K562 (cell line): ENCODE measurements around the gene TMEM225B. TPM values are rescaled to one million over a fixed set of nuclear protein-coding genes. Genes with fewer than 3 reads are reported as not detected.
A peak's percentile ranks its signal among the peaks of the same experiment; 100 is the strongest.

Experiments
- CREB1 ChIP-seq, 2 experiments: sonication (generic) in 1 of 2; formaldehyde crosslinking in 1 of 2; IDR thresholded peaks; 2 replicates each; pipeline versions ENCODE4 v1.6.1 to v1.8.0; 2012 to 2022; ENCODE audit warnings: inconsistent platforms in 1 of 2, mild to moderate bottlenecking in 1 of 2, missing genetic modification reagents in 1 of 2, moderate library complexity in 1 of 2
- CXXC5 ChIP-seq: fragments of 250-450 bp; sonication (Bioruptor Pico); IDR thresholded peaks from 2 replicates; pipeline ENCODE4 v1.8.0; 2022; ENCODE audit warnings: inconsistent platforms, mild to moderate bottlenecking, moderate library complexity
- FUS ChIP-seq: fragments of 200-400 bp; formaldehyde crosslinking; optimal IDR thresholded peaks from 2 replicates; pipeline ENCODE3; 2017; ENCODE audit warnings: low read depth, low read length
- HDAC3 ChIP-seq: fragments of 450-650 bp; IDR thresholded peaks from 2 replicates; pipeline ENCODE4 v1.6.1; 2018; ENCODE audit warnings: borderline replicate concordance, mild to moderate bottlenecking, moderate library complexity; ENCODE audit not compliant: partially characterized antibody
- MEF2D ChIP-seq: conservative IDR thresholded peaks from 2 replicates; pipeline ENCODE4 v1.6.1; 2016; ENCODE audit warnings: low read depth, missing genetic modification characterization, missing compliant biosample characterization
- MTA2 ChIP-seq: fragments of 450-650 bp; IDR thresholded peaks from 2 replicates; pipeline ENCODE4 v1.6.1; 2016; ENCODE audit warnings: low read depth
- MYC ChIP-seq, 2 experiments: fragments of 250-450 bp in 1 of 2; sonication (Bioruptor Pico) in 1 of 2; IDR thresholded peaks; 2 replicates each; pipeline versions ENCODE4 v1.5.1 to v1.6.1; 2012 to 2021; ENCODE audit warnings: low read depth in 2 of 2, borderline replicate concordance in 1 of 2, improper control_type of control experiment in 1 of 2, low read length in 1 of 2, mild to moderate bottlenecking in 1 of 2, moderate library complexity in 1 of 2
- PCBP2 ChIP-seq: fragments of 200-400 bp; formaldehyde crosslinking; IDR thresholded peaks from 2 replicates; pipeline ENCODE4 v1.6.1; 2018; ENCODE audit warnings: low read length, low read depth, mild to moderate bottlenecking, moderate library complexity; ENCODE audit not compliant: poor library complexity, severe bottlenecking
- RCOR1 ChIP-seq, 2 experiments: IDR thresholded peaks; 2 replicates each; pipeline ENCODE4 v1.6.1; 2012; ENCODE audit warnings: low read depth in 2 of 2, low read length in 2 of 2, borderline replicate concordance in 1 of 2, improper control_type of control experiment in 1 of 2
- RNF219 ChIP-seq: fragments of 250-450 bp; sonication (Bioruptor Pico); IDR thresholded peaks from 2 replicates; pipeline ENCODE4 v1.5.0; 2022; ENCODE audit warnings: mild to moderate bottlenecking
- SAFB ChIP-seq: fragments of 200-400 bp; formaldehyde crosslinking; IDR thresholded peaks from 2 replicates; pipeline ENCODE4 v1.6.1; 2017; ENCODE audit warnings: low read depth, low read length, borderline replicate concordance
- SIX5 ChIP-seq, 2 experiments: IDR thresholded peaks; 2 replicates each; pipeline ENCODE4 v1.6.1; 2011; ENCODE audit warnings: low read length in 2 of 2, borderline replicate concordance in 1 of 2, low read depth in 1 of 2, mild to moderate bottlenecking in 1 of 2, moderate library complexity in 1 of 2; ENCODE audit not compliant: insufficient read depth in 1 of 2
- SMARCB1 ChIP-seq: IDR thresholded peaks from 2 replicates; pipeline ENCODE4 v1.6.1; 2011; ENCODE audit warnings: improper control_type of control experiment, low read depth; ENCODE audit not compliant: insufficient read length
- ZFP1 ChIP-seq: fragments of 450-650 bp; formaldehyde crosslinking; IDR thresholded peaks from 2 replicates; pipeline ENCODE4 v1.4.0; 2020; ENCODE audit warnings: mild to moderate bottlenecking, mixed read lengths
- ZNF785 ChIP-seq: fragments of 250-450 bp; sonication (Bioruptor Pico); IDR thresholded peaks from 2 replicates; pipeline ENCODE4 v1.4.0; 2020; ENCODE audit warnings: mild to moderate bottlenecking
- polyA plus RNA-seq, 8 experiments: library from polyadenylated mRNA; depleted of rRNA in 4 of 8; stranded (reverse) in 5 of 8; unstranded in 3 of 8; fragments of >200 nt; fragmentation: Nextera tagmentation in 2 of 8; fragmentation: Illumina TruSeq in 1 of 8; extraction: Ambion mirVana in 2 of 8; extraction: Trizol in 1 of 8; gene quantifications; 2 replicates each; pipeline versions ENCODE4 v1.2.1 to v1.2.3, GENCODE V29; 2011 to 2014; ENCODE audit warnings: inconsistent platforms in 1 of 8, missing spikeins in 1 of 8
- total RNA-seq, 7 experiments: library from RNA; depleted of rRNA in 6 of 7; stranded (reverse); fragments of >200 nt in 6 of 7; fragmentation: Illumina TruSeq in 2 of 7; extraction: Trizol in 2 of 7; gene quantifications; 2 replicates each; pipeline versions ENCODE4 v1.2.1 to v1.2.3, GENCODE V29; 2011 to 2021; ENCODE audit warnings: low replicate concordance in 1 of 7
- TF ChIP-seq, protein P1 (sequence below): fragments of 200-400 bp; formaldehyde crosslinking; IDR thresholded peaks from 2 replicates; pipeline ENCODE4 v1.6.1; 2017; ENCODE audit warnings: mild to moderate bottlenecking, low read depth, low read length, moderate library complexity
- TF ChIP-seq, protein P2 (sequence below): sonication (generic); formaldehyde crosslinking; IDR thresholded peaks from 2 replicates; pipeline ENCODE4 v1.8.1; 2023; ENCODE audit warnings: missing genetic modification reagents, mild to moderate bottlenecking, borderline replicate concordance

The TMEM225B gene
- total and polyA plus RNA-seq, 9 of the 15 experiments (the other 6 are each of a cell fraction or from before 2014, with no cell fraction given) = 0.08 to 0.73 (median 0.56) TPM

DNA sequence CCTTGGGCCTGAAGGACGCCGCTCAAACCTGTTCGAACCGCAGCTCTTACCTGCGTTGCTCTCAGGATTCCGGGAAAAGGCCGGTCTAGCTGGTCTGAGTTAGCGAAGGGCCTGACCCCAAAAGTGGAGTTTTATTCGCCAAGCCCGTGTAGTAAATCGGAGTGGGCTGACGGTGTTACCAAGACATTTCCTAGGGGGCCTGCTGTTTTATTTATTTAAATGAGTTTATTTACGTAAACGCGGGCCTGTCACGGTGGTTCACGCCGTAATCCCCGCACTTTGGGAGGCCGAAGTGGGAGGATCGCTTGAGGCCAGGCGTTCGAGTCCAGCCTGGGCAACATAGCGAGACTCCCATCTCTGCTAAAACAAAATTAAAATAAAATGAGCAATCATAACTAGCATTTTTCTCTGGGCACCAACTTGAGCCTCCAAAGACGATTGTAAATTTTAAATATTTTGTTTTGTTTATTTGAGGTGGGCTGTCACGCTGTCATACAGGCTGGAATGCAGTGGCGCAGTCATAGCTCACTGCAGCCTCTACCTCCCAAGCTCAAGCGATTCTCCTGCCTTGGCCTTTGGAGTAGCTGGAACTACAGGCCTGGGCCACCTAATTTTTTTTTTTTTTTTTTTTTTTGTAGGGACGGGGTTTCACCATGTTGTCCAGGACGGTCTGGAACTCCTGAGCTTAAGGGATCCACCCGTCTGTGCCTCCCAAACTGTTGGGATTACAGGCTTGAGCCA is 38.7 kb upstream of the TMEM225B start (continued):
- TF ChIP-seq RCOR1 (IDR thresholded peaks at IDR 0.05; ENCODE audit: borderline replicate concordance in 1 of 2, low read depth in 2 of 2, low read length in 2 of 2) = 0 out of 4 replicates have a peak, but pooled peaks of 1 of the 2 experiments have one; percentile 26
- no peak for TF ChIP-seq SAFB
- no peak; the same call in 1 of the 2 replicates for TF ChIP-seq MTA2
- TF ChIP-seq, protein P1, sequence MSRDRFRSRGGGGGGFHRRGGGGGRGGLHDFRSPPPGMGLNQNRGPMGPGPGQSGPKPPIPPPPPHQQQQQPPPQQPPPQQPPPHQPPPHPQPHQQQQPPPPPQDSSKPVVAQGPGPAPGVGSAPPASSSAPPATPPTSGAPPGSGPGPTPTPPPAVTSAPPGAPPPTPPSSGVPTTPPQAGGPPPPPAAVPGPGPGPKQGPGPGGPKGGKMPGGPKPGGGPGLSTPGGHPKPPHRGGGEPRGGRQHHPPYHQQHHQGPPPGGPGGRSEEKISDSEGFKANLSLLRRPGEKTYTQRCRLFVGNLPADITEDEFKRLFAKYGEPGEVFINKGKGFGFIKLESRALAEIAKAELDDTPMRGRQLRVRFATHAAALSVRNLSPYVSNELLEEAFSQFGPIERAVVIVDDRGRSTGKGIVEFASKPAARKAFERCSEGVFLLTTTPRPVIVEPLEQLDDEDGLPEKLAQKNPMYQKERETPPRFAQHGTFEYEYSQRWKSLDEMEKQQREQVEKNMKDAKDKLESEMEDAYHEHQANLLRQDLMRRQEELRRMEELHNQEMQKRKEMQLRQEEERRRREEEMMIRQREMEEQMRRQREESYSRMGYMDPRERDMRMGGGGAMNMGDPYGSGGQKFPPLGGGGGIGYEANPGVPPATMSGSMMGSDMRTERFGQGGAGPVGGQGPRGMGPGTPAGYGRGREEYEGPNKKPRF = no peak
- TF ChIP-seq, protein P2, sequence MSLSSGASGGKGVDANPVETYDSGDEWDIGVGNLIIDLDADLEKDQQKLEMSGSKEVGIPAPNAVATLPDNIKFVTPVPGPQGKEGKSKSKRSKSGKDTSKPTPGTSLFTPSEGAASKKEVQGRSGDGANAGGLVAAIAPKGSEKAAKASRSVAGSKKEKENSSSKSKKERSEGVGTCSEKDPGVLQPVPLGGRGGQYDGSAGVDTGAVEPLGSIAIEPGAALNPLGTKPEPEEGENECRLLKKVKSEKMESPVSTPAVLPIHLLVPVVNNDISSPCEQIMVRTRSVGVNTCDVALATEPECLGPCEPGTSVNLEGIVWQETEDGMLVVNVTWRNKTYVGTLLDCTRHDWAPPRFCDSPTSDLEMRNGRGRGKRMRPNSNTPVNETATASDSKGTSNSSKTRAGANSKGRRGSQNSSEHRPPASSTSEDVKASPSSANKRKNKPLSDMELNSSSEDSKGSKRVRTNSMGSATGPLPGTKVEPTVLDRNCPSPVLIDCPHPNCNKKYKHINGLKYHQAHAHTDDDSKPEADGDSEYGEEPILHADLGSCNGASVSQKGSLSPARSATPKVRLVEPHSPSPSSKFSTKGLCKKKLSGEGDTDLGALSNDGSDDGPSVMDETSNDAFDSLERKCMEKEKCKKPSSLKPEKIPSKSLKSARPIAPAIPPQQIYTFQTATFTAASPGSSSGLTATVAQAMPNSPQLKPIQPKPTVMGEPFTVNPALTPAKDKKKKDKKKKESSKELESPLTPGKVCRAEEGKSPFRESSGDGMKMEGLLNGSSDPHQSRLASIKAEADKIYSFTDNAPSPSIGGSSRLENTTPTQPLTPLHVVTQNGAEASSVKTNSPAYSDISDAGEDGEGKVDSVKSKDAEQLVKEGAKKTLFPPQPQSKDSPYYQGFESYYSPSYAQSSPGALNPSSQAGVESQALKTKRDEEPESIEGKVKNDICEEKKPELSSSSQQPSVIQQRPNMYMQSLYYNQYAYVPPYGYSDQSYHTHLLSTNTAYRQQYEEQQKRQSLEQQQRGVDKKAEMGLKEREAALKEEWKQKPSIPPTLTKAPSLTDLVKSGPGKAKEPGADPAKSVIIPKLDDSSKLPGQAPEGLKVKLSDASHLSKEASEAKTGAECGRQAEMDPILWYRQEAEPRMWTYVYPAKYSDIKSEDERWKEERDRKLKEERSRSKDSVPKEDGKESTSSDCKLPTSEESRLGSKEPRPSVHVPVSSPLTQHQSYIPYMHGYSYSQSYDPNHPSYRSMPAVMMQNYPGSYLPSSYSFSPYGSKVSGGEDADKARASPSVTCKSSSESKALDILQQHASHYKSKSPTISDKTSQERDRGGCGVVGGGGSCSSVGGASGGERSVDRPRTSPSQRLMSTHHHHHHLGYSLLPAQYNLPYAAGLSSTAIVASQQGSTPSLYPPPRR (CRISPR knock-in tag) = no peak
- TF ChIP-seq HDAC3 = no peak
- TF ChIP-seq CREB1 (IDR thresholded peaks at IDR 0.05) = no peak
- TF ChIP-seq CREB1 (CRISPR knock-in tag; IDR thresholded peaks at IDR 0.05) = no peak
- TF ChIP-seq ZNF785 (CRISPR knock-in tag) = no peak
- no peak for TF ChIP-seq MEF2D
- TF ChIP-seq SMARCB1 = no peak
- TF ChIP-seq RNF219 (CRISPR knock-in tag) = no peak
- 0 out of 2 replicates have a peak, but pooled peaks have one; percentile 4 for TF ChIP-seq CXXC5 (CRISPR knock-in tag)
- no peak for TF ChIP-seq FUS
- TF ChIP-seq ZFP1 (CRISPR knock-in tag) = no peak
- TF ChIP-seq SIX5 (IDR thresholded peaks at IDR 0.05; ENCODE audit: borderline replicate concordance in 1 of 2, insufficient read depth in 1 of 2, low read depth in 1 of 2, low read length in 2 of 2) = no peak
- TF ChIP-seq PCBP2 = no peak
- TF ChIP-seq MYC (IDR thresholded peaks at IDR 0.05; ENCODE audit: low read depth, low read length) = no peak
- no peak for TF ChIP-seq MYC (CRISPR knock-in tag; IDR thresholded peaks at IDR 0.05; ENCODE audit: borderline replicate concordance, low read depth)
